Measurements from ENCODE around the gene ZNF324. TPM values are rescaled to one million over a fixed set of nuclear protein-coding genes. Genes with fewer than 3 reads are reported as not detected.

Gene ZNF324
- total RNA-seq, 1 donor from 2014 or later: 15.2 TPM

DNA sequence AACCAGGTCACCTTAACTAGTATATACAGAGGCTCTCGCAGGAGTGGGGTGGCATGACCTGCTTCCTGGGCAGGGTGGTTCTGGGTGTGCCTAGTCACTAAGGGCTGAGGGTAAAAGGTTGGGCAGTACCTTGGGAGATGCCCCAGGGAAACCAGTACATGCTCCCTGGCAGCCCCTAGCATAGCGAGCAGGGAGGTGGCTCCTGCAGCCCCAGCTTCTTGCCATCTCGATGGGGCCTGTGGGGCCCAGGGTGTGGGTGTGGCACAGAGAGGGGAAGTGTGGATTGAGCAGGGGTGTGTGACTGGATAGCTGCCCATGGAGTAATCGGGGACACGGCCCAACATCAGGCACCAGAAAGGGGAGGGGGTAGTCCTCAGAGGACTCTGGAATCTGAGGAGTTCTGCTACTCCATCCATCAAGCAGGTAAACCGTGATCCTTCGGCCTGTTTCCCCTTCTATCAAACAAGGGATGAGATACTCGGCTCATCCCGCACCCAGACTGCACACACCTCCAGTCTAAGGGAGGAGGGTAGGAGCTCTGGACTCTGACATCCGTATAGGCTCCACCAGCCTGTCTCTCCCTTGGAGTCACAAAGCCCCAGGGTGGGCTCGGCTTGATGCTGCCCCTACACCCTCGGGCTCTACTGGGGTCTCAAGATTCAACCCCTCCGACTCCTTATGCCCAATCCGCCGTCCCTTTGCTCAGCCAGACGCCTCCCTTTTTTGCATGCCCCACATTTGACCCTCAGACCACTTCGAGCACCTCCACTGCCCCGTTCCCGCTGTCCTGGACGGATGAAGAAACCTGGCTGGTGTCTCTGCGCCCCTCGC lies 51.6 kb downstream of the ZNF324 start:
- intact Hi-C loops (cut with DNase I): no loop called here
- no peak for ATAC-seq
- DNase-seq (ENCODE audit: low spot score): no peak

DNA sequence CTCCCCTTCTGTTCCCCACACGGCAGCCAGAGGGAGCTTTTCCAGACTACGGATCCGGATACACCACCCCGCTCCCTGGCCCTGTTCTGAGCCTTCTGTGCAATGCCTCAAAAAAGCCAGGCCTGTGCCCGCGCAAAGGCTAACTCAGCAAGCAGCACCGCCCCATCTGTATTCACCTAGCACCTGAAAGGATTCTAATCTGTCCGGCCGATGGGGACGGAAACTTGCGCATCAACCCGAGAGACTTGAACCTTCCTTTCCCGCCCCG lies 52.1 kb downstream of the ZNF324 start:
- peak; percentile 76 for DNase-seq (ENCODE audit: low spot score)
- ATAC-seq: peak; percentile 60
- intact Hi-C loops (cut with DNase I): no loop called here

GRCh38 chr19:58519355-58520256 lies 52.7 kb downstream of the ZNF324 start, which contains the start of gene ZBTB45:
Gene ZBTB45 (minus strand): TSS chr19:58519810. CDS start chr19:58517673, 2,137 bp downstream.
- intact Hi-C loops (cut with DNase I): no loop called here
- ATAC-seq (peak; percentile 94), DNase-seq (ENCODE audit: low spot score) (peak; percentile 94)

DNA sequence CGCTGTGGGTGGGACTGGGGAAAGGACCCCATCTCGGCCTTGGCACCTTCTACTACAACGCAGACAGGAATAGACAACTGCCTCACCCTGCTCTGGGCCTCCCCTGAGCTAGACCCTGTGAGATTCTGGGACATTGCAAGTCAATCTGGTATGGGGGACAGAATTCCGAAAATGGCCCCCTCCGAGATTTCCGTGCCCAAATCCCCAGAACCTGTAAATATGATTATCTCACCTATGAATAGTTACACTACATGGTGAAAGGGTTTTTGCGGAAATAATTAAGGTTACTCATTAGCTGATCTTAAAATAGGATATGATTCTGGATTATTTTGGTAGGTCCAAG lies 53.3 kb downstream of the ZNF324 start:
- DNase-seq (ENCODE audit: low spot score) (no peak), ATAC-seq (no peak)
- intact Hi-C loops (cut with DNase I): no loop called here

DNA sequence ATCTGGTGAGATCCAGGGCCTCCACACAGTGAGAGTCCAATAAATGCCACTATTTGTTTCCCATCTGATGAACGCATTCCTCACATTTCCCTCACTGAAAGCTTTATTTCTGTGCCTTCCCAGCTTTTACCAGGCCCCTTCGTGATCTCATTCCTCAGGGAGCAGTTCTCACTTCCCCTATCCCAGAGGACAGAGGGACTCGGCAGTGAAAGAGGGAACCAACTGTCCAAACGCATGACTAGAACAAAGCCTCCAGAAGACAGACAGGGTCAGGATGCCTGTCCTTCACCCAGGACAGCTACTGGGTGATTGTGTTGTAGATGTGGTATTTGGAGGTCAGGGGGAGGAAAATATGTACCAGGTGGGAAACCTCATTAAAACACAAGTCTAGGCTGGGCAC lies 54.8 kb downstream of the ZNF324 start:
- DNase-seq (ENCODE audit: low spot score) (no peak), ATAC-seq (no peak)
- intact Hi-C loops (cut with DNase I): no loop called here

DNA sequence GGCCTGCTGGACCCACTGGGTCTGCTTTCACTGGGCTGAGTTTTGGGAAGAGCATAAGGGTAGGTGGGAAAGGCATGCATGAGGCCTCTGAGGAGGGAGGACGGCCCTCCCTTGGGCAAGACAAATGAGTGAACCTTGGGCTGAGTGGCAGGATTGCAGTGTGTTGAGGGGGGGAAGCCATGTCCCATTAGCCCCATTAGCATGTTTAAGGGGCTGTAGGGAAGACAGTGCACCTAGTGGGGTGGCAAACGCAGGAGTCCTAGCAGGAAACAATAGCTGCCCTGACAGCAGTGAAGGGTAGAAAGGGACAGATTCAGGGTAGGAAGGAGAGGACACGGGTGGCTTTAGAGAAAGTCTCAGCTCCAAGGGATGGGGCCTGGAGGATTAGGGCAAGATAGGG lies 55.8 kb downstream of the ZNF324 start:
- ATAC-seq: no peak
- intact Hi-C loops (cut with DNase I): no loop called here
- DNase-seq (ENCODE audit: low spot score): no peak

Other genes starting within 250 kb of the ZNF324 start
- 28.9 TPM for gene ZNF544, start 238.2 kb upstream of the ZNF324 start, total RNA-seq
- gene ZNF8, start 188.1 kb upstream of the ZNF324 start, total RNA-seq: 6.9 TPM
- gene ERVK3-1, start 161.7 kb upstream of the ZNF324 start, total RNA-seq: 32.9 TPM
- gene ZSCAN22, start 140.1 kb upstream of the ZNF324 start, total RNA-seq: 4.5 TPM
- 13.3 TPM for gene A1BG, start 113.6 kb upstream of the ZNF324 start, total RNA-seq
- 2.0 TPM for gene ZNF497, start 104.3 kb upstream of the ZNF324 start, total RNA-seq
- gene ZNF837, start 86.0 kb upstream of the ZNF324 start, total RNA-seq: 2.0 TPM
- 572 TPM for gene RPS5, start 79.8 kb upstream of the ZNF324 start, total RNA-seq
- not detected for gene RNF225, start 71.4 kb upstream of the ZNF324 start, total RNA-seq
- gene ZNF584, start 58.4 kb upstream of the ZNF324 start, total RNA-seq: 16.0 TPM
- 6.1 TPM for gene ZNF132, start 26.9 kb upstream of the ZNF324 start, total RNA-seq
- gene ZNF324B, start 15.5 kb upstream of the ZNF324 start, total RNA-seq: 7.5 TPM
- gene ZNF446, start 9.3 kb downstream of the ZNF324 start, total RNA-seq: 10.3 TPM
- 10.1 TPM for gene SLC27A5, start 44.9 kb downstream of the ZNF324 start, total RNA-seq
- gene ZBTB45, start 52.7 kb downstream of the ZNF324 start, total RNA-seq: 14.9 TPM
- 168 TPM for gene TRIM28, start 77.0 kb downstream of the ZNF324 start, total RNA-seq
- 94.6 TPM for gene CHMP2A, start 88.0 kb downstream of the ZNF324 start, total RNA-seq
- gene UBE2M, start 91.5 kb downstream of the ZNF324 start, total RNA-seq: 57.4 TPM
- 32.4 TPM for gene MZF1, start 106.3 kb downstream of the ZNF324 start, total RNA-seq